Stimulated activated CD8-positive, alpha-beta memory T cell treated with anti-CD3 and anti-CD28 coated beads, Interleukin-7, amount 100 ng/mL, for 24 hours (primary cell): ENCODE results near the gene RECQL.
"Not testable (repeated sequence)": the region's sequence is repeated elsewhere in the genome, so short reads cannot be mapped to it uniquely, and the experiment has no call there.

ENCODE experiments used
- DNase-seq: peaks from one replicate; pipeline ENCODE4 v3.0.0-alpha.2; 2020; ENCODE audit warnings: low read depth

The RECQL gene

GRCh38 chr12:21419009-21419699, 82.3 kb downstream of the RECQL start:
- not testable (repeated sequence) for DNase-seq
